Neural progenitor cell (in vitro differentiated cells): ENCODE data around the gene FAM193A. TPM values are rescaled to one million over a fixed set of nuclear protein-coding genes. Genes with fewer than 3 reads are reported as not detected.

Experiments used
- DNase-seq: peaks from one replicate; pipeline ENCODE4 v3.0.0-alpha.2; 2016; ENCODE audit warnings: low spot score
- H2AFZ ChIP-seq: fragments of 200-600 bp; sonication (generic); replicated peaks from 2 replicates; pipeline ENCODE4 v1.6.1; 2016; ENCODE audit warnings: antibody characterized with exemption
- H3F3A ChIP-seq: fragments of 200-600 bp; sonication (generic); 2 replicates; pipeline ENCODE4 v1.6.1; 2016; ENCODE audit warnings: antibody characterized with exemption, low read depth
- H3K27ac ChIP-seq: fragments of 200-600 bp; sonication (generic); 2 replicates; pipeline ENCODE4 v1.5.1; 2016; ENCODE audit warnings: mild to moderate bottlenecking
- H3K27me3 ChIP-seq: fragments of 200-600 bp; sonication (generic); 2 replicates; pipeline ENCODE4 v1.6.1; 2016; ENCODE audit warnings: mild to moderate bottlenecking, moderate library complexity
- H3K36me3 ChIP-seq: fragments of 200-600 bp; sonication (generic); 2 replicates; pipeline ENCODE4 v1.5.1; 2016
- H3K4me1 ChIP-seq: fragments of 200-600 bp; sonication (generic); 2 replicates; pipeline ENCODE4 v1.6.1; 2016; ENCODE audit warnings: mixed run types
- H3K4me2 ChIP-seq: fragments of 200-600 bp; sonication (generic); 2 replicates; pipeline ENCODE4 v1.6.1; 2016
- H3K4me3 ChIP-seq: fragments of 200-600 bp; sonication (generic); 2 replicates; pipeline ENCODE4 v1.5.1; 2016
- H3K79me2 ChIP-seq: fragments of 200-600 bp; sonication (generic); 2 replicates; pipeline ENCODE4 v1.6.1; 2016; ENCODE audit warnings: low read depth
- H3K9ac ChIP-seq: fragments of 200-600 bp; sonication (generic); 2 replicates; pipeline ENCODE4 v1.6.1; 2016
- H3K9me3 ChIP-seq: fragments of 200-600 bp; sonication (generic); 2 replicates; pipeline ENCODE4 v1.5.1; 2016; ENCODE audit warnings: low read depth
- H4K20me1 ChIP-seq: fragments of 200-600 bp; sonication (generic); 2 replicates; pipeline ENCODE4 v1.6.1; 2016; ENCODE audit warnings: low read depth
- H3K27ac Mint-ChIP-seq: 3 replicates; pipeline ENCODE4 v1.8.0; 2021; ENCODE audit warnings: mixed read lengths
- H3K27me3 Mint-ChIP-seq: 2 replicates; pipeline ENCODE4 v1.8.0; 2022; ENCODE audit warnings: low read depth, mild to moderate bottlenecking, inconsistent platforms, moderate library complexity, mixed read lengths; ENCODE audit not compliant: insufficient read depth
- H3K36me3 Mint-ChIP-seq: 3 replicates; pipeline ENCODE4 v1.8.0; 2021; ENCODE audit warnings: mixed read lengths
- H3K4me1 Mint-ChIP-seq: 3 replicates; pipeline ENCODE4 v1.8.0; 2021; ENCODE audit warnings: mixed read lengths
- H3K4me3 Mint-ChIP-seq: 3 replicates; pipeline ENCODE4 v1.8.0; 2021; ENCODE audit warnings: mild to moderate bottlenecking, moderate library complexity, mixed read lengths
- H3K9me3 Mint-ChIP-seq: 3 replicates; pipeline ENCODE4 v1.8.0; 2020; ENCODE audit warnings: mixed read lengths
- EZH2 ChIP-seq: fragments of 200-600 bp; sonication (generic); IDR thresholded peaks from 2 replicates; pipeline ENCODE4 v1.6.1; 2017; ENCODE audit warnings: antibody characterized with exemption, mild to moderate bottlenecking, moderate library complexity
- EZH2phosphoT487 ChIP-seq: fragments of 200-600 bp; sonication (generic); IDR thresholded peaks from 2 replicates; pipeline ENCODE4 v1.6.1; 2017; ENCODE audit warnings: antibody characterized with exemption
- total RNA-seq: library from RNA; depleted of rRNA; stranded (reverse); fragments of >200 nt; gene quantifications from 2 replicates; pipeline ENCODE4 v1.2.3, GENCODE V29; 2015; ENCODE audit warnings: low replicate concordance
- TF ChIP-seq, protein P1 (sequence below): fragments of 200-600 bp; sonication (generic); IDR thresholded peaks from 2 replicates; pipeline ENCODE4 v1.5.1; 2017; ENCODE audit warnings: antibody characterized with exemption, mild to moderate bottlenecking

FAM193A gene
- total RNA-seq, 1 donor from 2014 or later: 29.1 TPM

DNA sequence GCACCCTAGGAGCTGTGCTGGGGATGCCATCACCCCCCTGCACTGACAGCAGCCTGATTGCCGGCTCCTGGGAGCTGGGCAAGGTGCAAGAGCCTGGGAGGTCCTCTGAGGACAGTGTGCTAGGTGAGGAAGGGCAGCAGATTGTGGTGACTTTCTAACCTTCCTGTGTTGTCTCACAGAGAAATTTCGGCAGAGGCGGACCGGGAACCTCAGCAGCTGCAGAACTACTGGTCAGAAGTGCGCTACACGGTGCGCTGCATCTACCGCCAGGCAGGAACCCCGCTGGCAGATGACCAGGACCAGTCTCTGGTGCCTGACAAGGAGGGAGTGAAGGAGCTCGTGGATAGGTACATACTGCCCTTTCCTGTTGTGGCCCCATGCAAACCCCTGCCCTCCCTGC, 89.8 kb downstream of the FAM193A start:
- H3K36me3 ChIP-seq: peaks cover 5% of the 10 kb centered on the region
- H2AFZ ChIP-seq: no peak overlapping the region
- H3K27me3 ChIP-seq: no peaks in the 10 kb centered on the region
- no peak overlapping the region for H3K4me2 ChIP-seq
- H3K27ac ChIP-seq: no peak overlapping the region
- peaks cover 22% of the 10 kb centered on the region for H3K4me1 Mint-ChIP-seq
- peaks cover 23% of the 10 kb centered on the region for H3K36me3 Mint-ChIP-seq
- peaks cover 9% of the 10 kb centered on the region for H3K4me1 ChIP-seq
- DNase-seq: no peak
- TF ChIP-seq EZH2: no peak
- no peak for TF ChIP-seq EZH2phosphoT487
- TF ChIP-seq, protein P1, sequence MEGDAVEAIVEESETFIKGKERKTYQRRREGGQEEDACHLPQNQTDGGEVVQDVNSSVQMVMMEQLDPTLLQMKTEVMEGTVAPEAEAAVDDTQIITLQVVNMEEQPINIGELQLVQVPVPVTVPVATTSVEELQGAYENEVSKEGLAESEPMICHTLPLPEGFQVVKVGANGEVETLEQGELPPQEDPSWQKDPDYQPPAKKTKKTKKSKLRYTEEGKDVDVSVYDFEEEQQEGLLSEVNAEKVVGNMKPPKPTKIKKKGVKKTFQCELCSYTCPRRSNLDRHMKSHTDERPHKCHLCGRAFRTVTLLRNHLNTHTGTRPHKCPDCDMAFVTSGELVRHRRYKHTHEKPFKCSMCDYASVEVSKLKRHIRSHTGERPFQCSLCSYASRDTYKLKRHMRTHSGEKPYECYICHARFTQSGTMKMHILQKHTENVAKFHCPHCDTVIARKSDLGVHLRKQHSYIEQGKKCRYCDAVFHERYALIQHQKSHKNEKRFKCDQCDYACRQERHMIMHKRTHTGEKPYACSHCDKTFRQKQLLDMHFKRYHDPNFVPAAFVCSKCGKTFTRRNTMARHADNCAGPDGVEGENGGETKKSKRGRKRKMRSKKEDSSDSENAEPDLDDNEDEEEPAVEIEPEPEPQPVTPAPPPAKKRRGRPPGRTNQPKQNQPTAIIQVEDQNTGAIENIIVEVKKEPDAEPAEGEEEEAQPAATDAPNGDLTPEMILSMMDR: no peak
- no peaks in the 10 kb centered on the region for H3K9me3 ChIP-seq
- H3K9ac ChIP-seq: no peak overlapping the region
- H3K79me2 ChIP-seq: peaks cover 56% of the 10 kb centered on the region
- H3K27ac Mint-ChIP-seq: no peak overlapping the region
- H4K20me1 ChIP-seq: peaks cover 36% of the 10 kb centered on the region
- H3K4me3 ChIP-seq: no peak overlapping the region
- H3K9me3 Mint-ChIP-seq: peaks cover 5% of the 10 kb centered on the region
- H3K27me3 Mint-ChIP-seq: peaks cover 11% of the 10 kb centered on the region
- H3F3A ChIP-seq: peaks cover 10% of the 10 kb centered on the region
- H3K4me3 Mint-ChIP-seq: no peak overlapping the region

DNA sequence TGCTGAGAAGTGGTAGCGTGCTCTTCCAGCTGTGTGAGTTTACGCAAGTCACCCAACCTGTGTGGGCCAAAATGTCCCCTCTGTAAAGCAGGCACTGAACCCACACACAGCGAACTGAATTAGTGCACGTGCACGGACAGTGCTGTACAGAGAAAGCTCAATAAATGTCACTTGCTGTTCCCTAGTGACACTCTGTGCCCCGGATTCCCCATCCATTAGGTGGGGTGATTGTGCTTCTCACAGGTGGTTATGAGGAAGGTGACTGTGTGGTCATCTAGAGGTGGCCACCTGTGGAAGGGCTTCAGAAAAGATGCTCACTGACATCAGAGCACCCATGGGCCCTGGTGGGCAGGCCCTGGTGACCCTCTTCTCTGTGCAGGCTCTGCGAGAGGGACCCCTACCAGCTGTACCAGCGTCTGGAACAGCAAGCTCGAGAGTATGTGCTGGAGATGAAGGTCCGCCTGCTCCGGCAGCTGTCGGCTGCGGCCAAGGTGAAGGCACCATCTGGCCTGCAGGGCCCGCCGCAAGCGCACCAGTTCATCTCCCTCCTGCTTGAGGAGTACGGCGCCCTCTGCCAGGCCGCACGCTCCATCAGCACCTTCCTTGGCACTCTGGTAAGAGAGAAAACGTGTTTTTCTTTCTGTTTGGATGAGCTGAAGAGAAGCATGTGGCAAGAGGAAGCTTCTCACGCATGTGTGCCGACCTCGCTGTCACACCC, 94.3 kb downstream of the FAM193A start:
- Histone ChIP-seq H2AFZ (no peak overlapping the region), H3K4me2 (no peak overlapping the region), H3K4me1 (no peaks in the 10 kb centered on the region), H3K9ac (no peak overlapping the region), H4K20me1 (peaks cover 12% of the 10 kb centered on the region), H3K9me3 (no peaks in the 10 kb centered on the region), H3K4me3 (no peak overlapping the region), H3K27ac (no peak overlapping the region), H3K27me3 (no peaks in the 10 kb centered on the region), H3F3A (no peaks in the 10 kb centered on the region), H3K36me3 (peaks cover 15% of the 10 kb centered on the region), H3K79me2 (peaks cover 18% of the 10 kb centered on the region)
- no peak for DNase-seq
- H3K27ac Mint-ChIP-seq: peak overlapping the region; percentile 25
- H3K36me3 Mint-ChIP-seq: peaks cover 20% of the 10 kb centered on the region
- H3K27me3 Mint-ChIP-seq: peaks cover 6% of the 10 kb centered on the region
- no peaks in the 10 kb centered on the region for H3K4me1 Mint-ChIP-seq
- no peak overlapping the region for H3K4me3 Mint-ChIP-seq
- no peaks in the 10 kb centered on the region for H3K9me3 Mint-ChIP-seq
- TF ChIP-seq EZH2 (no peak), EZH2phosphoT487 (no peak)
- TF ChIP-seq, protein P1: peak; percentile 12

DNA sequence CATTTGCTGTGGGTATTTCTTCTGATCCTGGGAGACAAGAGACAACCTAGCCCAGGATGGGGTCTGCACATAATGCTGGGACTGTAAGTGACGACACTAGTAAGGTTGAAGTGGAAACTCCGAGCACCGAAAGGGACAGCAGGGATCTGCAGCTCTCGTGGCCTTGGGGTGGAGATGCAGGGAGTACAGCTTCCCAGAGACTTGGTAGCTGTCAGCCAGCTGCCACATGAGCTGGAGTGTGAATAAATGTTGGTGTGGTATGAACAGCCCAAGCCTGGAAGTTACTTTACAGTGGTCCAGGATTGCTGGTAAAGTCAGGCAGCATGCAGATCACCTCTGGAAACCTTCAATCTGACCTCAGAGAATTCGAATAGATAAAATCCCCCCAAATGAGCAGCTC, 97.6 kb downstream of the FAM193A start:
- Mint-ChIP-seq H3K27me3 (no peaks in the 10 kb centered on the region), H3K4me3 (no peak overlapping the region), H3K9me3 (no peaks in the 10 kb centered on the region), H3K4me1 (no peaks in the 10 kb centered on the region), H3K27ac (no peak overlapping the region), H3K36me3 (peaks cover 31% of the 10 kb centered on the region)
- Histone ChIP-seq H3K27me3 (no peaks in the 10 kb centered on the region), H3K4me2 (no peak overlapping the region), H3K4me1 (no peaks in the 10 kb centered on the region), H3K27ac (no peak overlapping the region), H3K4me3 (no peak overlapping the region), H4K20me1 (peaks cover 12% of the 10 kb centered on the region), H3K79me2 (peaks cover 8% of the 10 kb centered on the region), H3K9me3 (no peaks in the 10 kb centered on the region), H3K9ac (no peak overlapping the region), H3K36me3 (peaks cover 15% of the 10 kb centered on the region), H3F3A (no peaks in the 10 kb centered on the region), H2AFZ (no peak overlapping the region)
- no peak for DNase-seq
- TF ChIP-seq EZH2phosphoT487: no peak
- TF ChIP-seq, protein P1: no peak
- TF ChIP-seq EZH2: no peak
